Pericardium fibroblast (primary cell): ENCODE data around the gene MLEC. TPM values are rescaled to one million over a fixed set of nuclear protein-coding genes. Genes with fewer than 3 reads are reported as not detected.

Experiments used
- total RNA-seq: library from RNA; depleted of rRNA; stranded (reverse); fragments of >200 nt; gene quantifications from 2 replicates; pipeline ENCODE4 v1.2.3, GENCODE V29; 2015

MLEC gene, protein sequence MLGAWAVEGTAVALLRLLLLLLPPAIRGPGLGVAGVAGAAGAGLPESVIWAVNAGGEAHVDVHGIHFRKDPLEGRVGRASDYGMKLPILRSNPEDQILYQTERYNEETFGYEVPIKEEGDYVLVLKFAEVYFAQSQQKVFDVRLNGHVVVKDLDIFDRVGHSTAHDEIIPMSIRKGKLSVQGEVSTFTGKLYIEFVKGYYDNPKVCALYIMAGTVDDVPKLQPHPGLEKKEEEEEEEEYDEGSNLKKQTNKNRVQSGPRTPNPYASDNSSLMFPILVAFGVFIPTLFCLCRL
- 52.5 and 61.4 TPM in 2 replicates for total RNA-seq

DNA sequence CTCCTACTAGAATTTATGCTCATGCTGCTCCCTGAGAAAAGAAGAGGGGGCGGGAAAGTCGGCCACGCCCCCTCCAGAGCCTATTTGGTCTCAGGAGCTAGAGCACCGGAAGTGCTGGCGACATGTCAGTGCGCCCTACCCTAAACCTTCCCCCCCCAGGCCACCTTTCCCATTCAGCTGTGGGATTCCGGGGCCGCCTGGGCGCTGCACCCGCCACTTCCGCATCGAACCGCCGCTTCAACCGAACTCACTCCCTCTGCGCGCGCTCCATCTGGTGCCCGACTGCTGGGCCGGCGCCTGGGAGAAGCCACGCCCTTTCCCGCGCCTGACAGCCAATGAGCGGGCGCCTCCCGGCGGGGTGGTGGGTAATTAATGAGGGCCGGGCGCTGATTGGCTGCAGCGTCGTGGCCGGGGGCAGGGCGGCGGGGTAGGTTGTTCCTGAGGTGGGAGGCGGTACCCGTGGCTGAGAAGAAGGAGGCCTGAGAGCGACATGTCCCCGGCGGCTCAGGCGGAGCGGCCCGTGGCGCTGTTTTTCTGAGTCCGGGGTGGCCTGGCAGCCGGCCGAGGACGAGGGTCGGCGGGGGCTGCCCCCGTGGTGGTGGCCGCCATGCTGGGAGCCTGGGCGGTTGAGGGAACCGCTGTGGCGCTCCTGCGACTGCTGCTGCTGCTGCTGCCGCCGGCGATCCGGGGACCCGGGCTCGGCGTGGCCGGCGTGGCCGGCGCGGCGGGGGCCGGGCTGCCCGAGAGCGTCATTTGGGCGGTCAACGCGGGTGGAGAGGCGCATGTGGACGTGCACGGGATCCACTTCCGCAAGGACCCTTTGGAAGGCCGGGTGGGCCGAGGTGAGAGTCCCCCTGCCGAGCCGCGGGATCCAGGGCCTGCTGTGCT is at the start of gene MLEC:
MLEC (plus strand) TSS at position 460 of the 888 bp plus-strand sequence; CDS start at position 608, 148 bp downstream.

DNA sequence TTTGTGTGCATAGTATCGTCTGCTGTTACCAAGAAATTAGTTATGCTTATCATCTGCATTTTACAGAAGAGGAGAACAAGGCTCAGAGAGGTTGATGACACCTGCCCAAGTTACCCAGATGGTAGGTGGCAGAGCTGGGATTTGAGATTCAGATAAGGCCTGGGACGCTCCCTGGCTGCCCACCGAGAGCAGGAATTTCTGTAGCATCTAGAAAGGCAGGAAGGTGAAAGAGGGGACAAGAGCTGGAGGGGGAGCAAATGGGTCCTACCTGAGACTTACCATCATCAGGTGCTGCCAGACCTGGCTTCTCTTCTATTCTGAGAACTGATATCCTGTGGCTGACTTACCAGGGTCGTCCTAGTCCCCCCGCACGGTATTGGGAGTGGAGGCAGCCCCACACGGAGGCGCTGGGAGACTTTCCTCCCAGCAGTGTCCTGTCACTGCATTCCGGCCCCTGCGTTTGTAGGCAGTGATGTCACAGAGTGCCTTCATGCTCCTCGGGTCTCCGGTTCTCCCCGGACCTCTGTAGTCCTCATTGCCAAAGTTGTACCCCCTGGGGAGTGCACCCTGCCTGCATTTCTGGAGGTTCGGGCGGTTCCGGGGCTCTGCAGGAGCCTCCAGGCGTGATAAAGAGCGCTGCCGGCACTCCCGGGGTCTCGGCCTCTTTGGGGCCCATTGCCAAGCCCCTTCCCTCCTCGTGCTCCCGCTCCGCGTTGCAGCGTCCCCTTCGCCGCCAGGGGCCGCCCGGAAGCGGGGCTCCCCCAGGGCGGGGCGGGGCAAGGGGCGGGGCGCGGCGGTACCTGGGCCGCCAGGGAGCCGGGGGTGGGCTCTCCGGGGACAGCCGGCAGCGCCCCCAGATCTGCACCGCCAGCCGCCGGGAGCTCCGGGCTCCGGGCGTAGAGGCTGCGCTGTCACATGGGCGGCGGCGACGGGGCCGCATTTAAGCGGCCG is 46.9 kb upstream of the MLEC start, which contains the start of gene CABP1:
CABP1 (plus strand) TSS at position 856 of the 951 bp plus-strand sequence; CDS start at position 916, 60 bp downstream.

DNA sequence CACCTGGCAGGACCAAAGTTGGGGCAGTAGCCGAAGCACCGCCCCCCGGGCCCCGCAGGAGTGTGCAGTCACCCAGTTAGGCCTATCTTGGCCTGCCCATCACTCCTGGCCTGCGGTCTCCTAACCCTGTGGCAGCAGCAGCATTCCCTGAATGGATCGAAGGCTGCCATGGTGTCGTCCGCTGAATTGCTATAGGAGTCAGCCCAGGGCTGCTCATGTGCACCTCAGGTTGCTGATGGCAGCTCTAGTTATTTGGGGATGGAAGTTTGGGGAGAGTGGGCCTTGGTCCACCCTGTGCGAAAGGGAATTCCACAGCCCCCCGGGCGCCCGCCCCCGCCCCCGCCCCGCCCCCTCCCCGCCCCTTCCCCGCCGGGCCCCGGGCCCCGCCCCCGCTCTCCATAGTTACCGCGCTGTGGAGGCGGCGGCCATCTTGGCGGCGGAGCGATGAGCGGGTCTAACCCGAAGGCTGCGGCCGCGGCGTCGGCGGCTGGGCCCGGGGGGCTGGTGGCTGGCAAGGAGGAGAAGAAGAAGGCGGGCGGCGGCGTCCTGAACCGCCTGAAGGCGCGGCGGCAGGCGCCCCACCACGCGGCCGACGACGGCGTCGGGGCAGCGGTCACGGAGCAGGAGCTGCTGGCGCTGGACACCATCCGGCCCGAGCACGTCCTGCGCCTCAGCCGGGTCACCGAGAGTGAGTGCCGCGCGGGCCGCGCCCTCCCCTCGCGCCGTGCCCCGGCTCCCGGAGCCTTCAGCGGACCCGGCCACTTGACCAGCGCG is 23.3 kb downstream of the MLEC start, which contains the start of gene UNC119B:
UNC119B (plus strand) TSS at position 428 of the 774 bp plus-strand sequence; CDS start at position 445, 17 bp downstream.

DNA sequence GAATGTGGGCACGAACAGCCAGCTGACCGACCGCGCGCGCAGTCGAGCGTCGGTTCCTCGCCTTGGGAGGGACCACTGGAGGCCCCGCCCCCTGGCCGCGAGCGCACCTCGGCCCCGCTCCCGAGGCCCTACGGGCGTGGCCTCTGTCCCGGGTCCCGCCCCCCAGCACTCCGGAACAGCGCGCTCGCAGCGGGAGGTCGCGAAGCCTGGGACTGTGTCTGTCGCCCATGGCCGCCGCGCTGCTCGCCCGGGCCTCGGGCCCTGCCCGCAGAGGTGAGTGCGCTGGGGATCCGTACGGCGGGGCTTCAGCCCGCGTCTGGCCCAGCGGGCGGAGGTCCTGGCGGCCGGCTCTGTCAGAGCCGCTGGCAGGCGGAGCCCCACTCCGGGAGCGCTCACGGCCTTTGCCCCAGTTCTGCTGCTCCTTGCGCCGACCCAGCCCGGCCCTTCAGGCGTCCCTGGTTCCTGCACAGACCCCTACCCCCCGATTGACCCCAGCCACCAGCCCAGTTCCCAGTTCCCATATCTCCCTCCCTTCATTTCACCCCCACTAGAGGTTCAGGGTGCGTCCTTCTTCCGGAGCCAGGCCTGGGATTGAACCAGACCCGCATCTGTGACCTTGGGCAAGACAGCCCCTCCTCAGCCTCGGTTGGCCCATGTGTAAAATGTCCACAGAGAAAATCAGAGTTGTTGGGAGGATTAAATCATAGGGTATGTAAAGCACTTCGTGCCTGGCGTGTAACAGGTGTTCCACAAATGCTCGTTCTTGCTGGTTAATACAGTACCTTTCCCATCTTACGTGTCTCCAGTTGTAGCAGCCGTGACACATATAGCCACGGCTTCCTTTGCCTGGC is 38.9 kb downstream of the MLEC start, which contains the start of gene ACADS:
ACADS (plus strand) TSS at position 168 of the 851 bp plus-strand sequence; CDS start at position 228, 60 bp downstream.

Other genes with a start within 250 kb of the MLEC start
- gene COX6A1, start 249.0 kb upstream of the MLEC start, total RNA-seq = 360 and 401 TPM in 2 replicates
- 36.3 and 41.5 TPM in 2 replicates for gene TRIAP1, start 240.8 kb upstream of the MLEC start, total RNA-seq
- gene GATC, start 240.7 kb upstream of the MLEC start, total RNA-seq = 16.3 and 19.2 TPM in 2 replicates
- gene SRSF9, start 217.4 kb upstream of the MLEC start, total RNA-seq = 56.5 and 77.6 TPM in 2 replicates
- gene DYNLL1, start 191.0 kb upstream of the MLEC start, total RNA-seq = 221 and 450 TPM in 2 replicates
- gene COQ5, start 158.0 kb upstream of the MLEC start, total RNA-seq = 24.6 and 27.4 TPM in 2 replicates
- gene RNF10, start 152.8 kb upstream of the MLEC start, total RNA-seq = 115 and 123 TPM in 2 replicates
- gene POP5, start 105.7 kb upstream of the MLEC start, total RNA-seq = 26.3 and 29.8 TPM in 2 replicates
- 0.82 and 4.2 TPM in 2 replicates for gene CABP1, start 46.5 kb upstream of the MLEC start, total RNA-seq
- gene UNC119B, start 23.3 kb downstream of the MLEC start, total RNA-seq = 16.8 and 19.5 TPM in 2 replicates
- 13.9 and 15.2 TPM in 2 replicates for gene ACADS, start 38.7 kb downstream of the MLEC start, total RNA-seq
- 8.8 and 14.9 TPM in 2 replicates for gene SPPL3, start 217.2 kb downstream of the MLEC start, total RNA-seq